ENCODE results near the gene ATP13A5.

- TF ChIP-seq SUZ12 (IDR thresholded peaks at IDR 0.05; ENCODE audit: low read length) (no peak), GABPA (IDR thresholded peaks at IDR 0.05; ENCODE audit: borderline replicate concordance, insufficient read depth, low read length) (no peak)
Observed at GRCh38 chr3:193261970-193262369, 116.6 kb downstream of the ATP13A5 start.
